RWPE2 (cell line): Measurements from ENCODE around the gene IFITM10.

Source experiments
- ATAC-seq: fragments of 200-7000 bp; cut with Tn5 transposase; 3 replicates; pipeline ENCODE4 v1.9.1; 2021; ENCODE audit warnings: low read depth
- DNase-seq: peaks from one replicate; pipeline ENCODE4 v3.0.0-alpha.2; 2020; ENCODE audit warnings: low spot score
- H3K27ac ChIP-seq: fragments of 450-650 bp; 2 replicates; pipeline ENCODE4 v1.5.1; 2017; ENCODE audit warnings: mild to moderate bottlenecking; ENCODE audit not compliant: poor library complexity, severe bottlenecking
- H3K27me3 ChIP-seq: fragments of 250-450 bp; sonication (Bioruptor Pico); 2 replicates; pipeline ENCODE4 v1.5.1; 2021; ENCODE audit warnings: mild to moderate bottlenecking, moderate library complexity; ENCODE audit not compliant: insufficient read depth, poor library complexity, severe bottlenecking
- H3K36me3 ChIP-seq: fragments of 250-450 bp; sonication (Bioruptor Pico); 2 replicates; pipeline ENCODE4 v1.5.1; 2020; ENCODE audit warnings: low read depth, mild to moderate bottlenecking, moderate library complexity
- H3K4me1 ChIP-seq: fragments of 250-450 bp; sonication (Bioruptor Pico); 2 replicates; pipeline ENCODE4 v1.5.1; 2021; ENCODE audit warnings: mild to moderate bottlenecking, moderate library complexity; ENCODE audit not compliant: insufficient read depth, poor library complexity, severe bottlenecking
- H3K4me3 ChIP-seq: fragments of 250-450 bp; sonication (Bioruptor Pico); 2 replicates; pipeline ENCODE4 v1.5.1; 2021; ENCODE audit warnings: mild to moderate bottlenecking, moderate library complexity; ENCODE audit not compliant: severe bottlenecking
- H3K9me3 ChIP-seq: fragments of 250-450 bp; sonication (Bioruptor Pico); 2 replicates; pipeline ENCODE4 v1.5.1; 2021; ENCODE audit warnings: mild to moderate bottlenecking, moderate library complexity; ENCODE audit not compliant: severe bottlenecking
- CTCF ChIP-seq: fragments of 450-650 bp; IDR thresholded peaks from one replicate; pipeline ENCODE4 v1.5.1; 2017; ENCODE audit warnings: mild to moderate bottlenecking, moderate library complexity; ENCODE audit not compliant: poor library complexity, severe bottlenecking

The IFITM10 gene

GRCh38 chr11:1773131-1773993 is 23.0 kb upstream of the IFITM10 start:
- no peak for TF ChIP-seq CTCF
- no peak overlapping the region for H3K4me3 ChIP-seq

DNA sequence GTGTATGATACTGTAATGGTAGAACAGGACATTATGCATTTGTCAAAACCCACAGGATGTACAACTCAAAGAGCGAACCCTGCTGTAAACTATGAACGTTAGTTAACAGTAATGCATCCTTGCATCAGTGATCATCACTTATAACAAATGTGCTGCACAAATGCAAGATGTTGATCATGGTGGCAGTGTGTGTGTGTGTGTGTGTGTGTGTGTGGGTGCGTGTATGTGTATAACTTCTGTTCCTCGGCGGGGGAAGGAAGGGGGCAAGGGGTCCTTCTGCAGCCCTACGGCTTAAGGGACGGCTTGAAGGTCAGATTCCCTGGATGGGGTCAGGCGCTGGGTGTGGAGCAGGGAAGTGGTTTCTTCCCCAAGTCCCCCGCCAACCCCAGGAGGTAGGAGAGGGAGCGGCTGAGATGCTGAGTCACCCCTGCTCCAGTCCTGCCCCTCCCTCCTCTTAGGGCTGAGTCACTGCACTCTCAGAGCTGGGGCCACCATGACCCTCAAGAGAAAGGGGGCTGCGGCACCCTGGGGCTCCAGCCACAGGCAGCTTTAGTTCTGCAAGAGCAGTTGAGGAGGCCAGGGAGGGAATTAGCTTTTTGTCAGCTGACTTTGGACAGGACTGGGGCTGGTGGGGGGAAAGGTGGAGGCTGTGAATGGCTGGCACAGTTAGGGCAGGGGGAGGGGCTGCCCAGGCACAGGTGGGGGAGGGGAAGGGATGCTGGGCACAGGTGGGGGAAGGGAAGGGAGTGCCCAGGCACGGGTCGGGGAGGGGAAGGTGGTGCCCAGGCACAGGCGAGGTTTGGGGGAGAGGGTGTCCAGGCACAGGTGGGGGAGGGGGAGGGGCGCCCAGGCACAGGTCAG is 22.1 kb upstream of the IFITM10 start:
- TF ChIP-seq CTCF: no peak
- Histone ChIP-seq H3K36me3 (no peaks in the 10 kb centered on the region), H3K9me3 (no peaks in the 10 kb centered on the region), H3K4me3 (no peak overlapping the region), H3K27ac (peak overlapping the region; percentile 82), H3K4me1 (peaks cover 27% of the 10 kb centered on the region), H3K27me3 (no peaks in the 10 kb centered on the region)
- peak; percentile 91 for DNase-seq
- ATAC-seq: peak; percentile 97

More at GRCh38 chr11:1773131-1773993, 23.0 kb upstream of the IFITM10 start:
- H3K27me3 ChIP-seq: no peaks in the 10 kb centered on the region
- peak overlapping the region; percentile 82 for H3K27ac ChIP-seq
- peak; percentile 34 for DNase-seq
- ATAC-seq: no peak
- no peaks in the 10 kb centered on the region for H3K9me3 ChIP-seq
- H3K36me3 ChIP-seq: no peaks in the 10 kb centered on the region
- H3K4me1 ChIP-seq: peaks cover 27% of the 10 kb centered on the region

GRCh38 chr11:1771700-1772099 is 21.3 kb upstream of the IFITM10 start:
- Histone ChIP-seq H3K27me3 (no peaks in the 10 kb centered on the region), H3K27ac (peak overlapping the region; percentile 82), H3K36me3 (no peaks in the 10 kb centered on the region), H3K4me3 (no peak overlapping the region), H3K9me3 (no peaks in the 10 kb centered on the region), H3K4me1 (peaks cover 27% of the 10 kb centered on the region)
- no peak for DNase-seq
- no peak for ATAC-seq
- no peak for TF ChIP-seq CTCF

GRCh38 chr11:1771273-1771672 is 20.9 kb upstream of the IFITM10 start:
- DNase-seq: no peak
- no peak for ATAC-seq
- no peaks in the 10 kb centered on the region for H3K36me3 ChIP-seq
- no peaks in the 10 kb centered on the region for H3K9me3 ChIP-seq
- H3K4me1 ChIP-seq: peaks cover 27% of the 10 kb centered on the region
- no peaks in the 10 kb centered on the region for H3K27me3 ChIP-seq
- peak overlapping the region; percentile 82 for H3K27ac ChIP-seq
- no peak overlapping the region for H3K4me3 ChIP-seq
- no peak for TF ChIP-seq CTCF
